ENCODE results near the gene HLA-DQB2.

DNA sequence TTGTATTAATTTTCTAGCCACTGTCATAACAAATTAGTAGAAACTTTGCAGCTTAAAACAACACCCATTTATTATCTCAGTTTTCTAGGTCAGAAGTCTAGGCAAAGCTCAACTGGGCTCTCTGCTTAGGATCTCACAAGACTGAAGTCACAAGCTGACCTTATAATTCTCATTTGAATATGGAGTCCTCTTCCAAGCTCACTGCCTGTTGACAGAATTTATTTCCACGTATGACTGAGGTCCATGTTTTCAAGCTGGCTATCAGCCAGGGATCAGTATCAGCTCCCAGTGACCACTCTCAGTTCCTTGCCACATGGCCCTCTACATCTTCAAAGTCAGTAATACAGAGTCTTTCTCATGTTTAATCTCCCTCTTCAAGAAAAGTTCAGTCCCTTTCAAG, 11.7 kb upstream of the HLA-DQB2 start:
- TF ChIP-seq EZH2 (IDR thresholded peaks at IDR 0.05; ENCODE audit: low read length, unreplicated experiment), result no peak
- TF ChIP-seq, protein P1, sequence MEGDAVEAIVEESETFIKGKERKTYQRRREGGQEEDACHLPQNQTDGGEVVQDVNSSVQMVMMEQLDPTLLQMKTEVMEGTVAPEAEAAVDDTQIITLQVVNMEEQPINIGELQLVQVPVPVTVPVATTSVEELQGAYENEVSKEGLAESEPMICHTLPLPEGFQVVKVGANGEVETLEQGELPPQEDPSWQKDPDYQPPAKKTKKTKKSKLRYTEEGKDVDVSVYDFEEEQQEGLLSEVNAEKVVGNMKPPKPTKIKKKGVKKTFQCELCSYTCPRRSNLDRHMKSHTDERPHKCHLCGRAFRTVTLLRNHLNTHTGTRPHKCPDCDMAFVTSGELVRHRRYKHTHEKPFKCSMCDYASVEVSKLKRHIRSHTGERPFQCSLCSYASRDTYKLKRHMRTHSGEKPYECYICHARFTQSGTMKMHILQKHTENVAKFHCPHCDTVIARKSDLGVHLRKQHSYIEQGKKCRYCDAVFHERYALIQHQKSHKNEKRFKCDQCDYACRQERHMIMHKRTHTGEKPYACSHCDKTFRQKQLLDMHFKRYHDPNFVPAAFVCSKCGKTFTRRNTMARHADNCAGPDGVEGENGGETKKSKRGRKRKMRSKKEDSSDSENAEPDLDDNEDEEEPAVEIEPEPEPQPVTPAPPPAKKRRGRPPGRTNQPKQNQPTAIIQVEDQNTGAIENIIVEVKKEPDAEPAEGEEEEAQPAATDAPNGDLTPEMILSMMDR (conservative IDR thresholded peaks at IDR 0.05; ENCODE audit: low read depth, low read length), result no peak

All from PC-3 (cell line).